Activated CD4-positive, alpha-beta T cell treated with anti-CD3 and anti-CD28 coated beads, Interleukin-2, amount 50 U/mL, for 48 hours (primary cell): ENCODE measurements around the gene DLGAP4.
A peak's percentile ranks its signal among the peaks of the same experiment; 100 is the strongest.
"Not testable (repeated sequence)": the region's sequence is repeated elsewhere in the genome, so short reads cannot be mapped to it uniquely, and the experiment has no call there.

Experiments
- DNase-seq, 2 experiments: peaks; one replicate each; pipeline ENCODE4 v3.0.0-alpha.2; 2020

DLGAP4 gene

GRCh38 chr20:36543184-36544133 lies 237.3 kb downstream of the DLGAP4 start:
- no peak for DNase-seq

GRCh38 chr20:36544134-36545018 lies 238.2 kb downstream of the DLGAP4 start:
- DNase-seq, result no peak

- DNase-seq, result no peak
Observed at GRCh38 chr20:36546111-36546736, 240.1 kb downstream of the DLGAP4 start.

- DNase-seq, result no peak
Observed at GRCh38 chr20:36547186-36548005, 241.3 kb downstream of the DLGAP4 start.

- DNase-seq, result no peak
Observed at GRCh38 chr20:36548006-36548315, 241.8 kb downstream of the DLGAP4 start.

- no peak for DNase-seq
Observed at GRCh38 chr20:36548704-36549627, 242.8 kb downstream of the DLGAP4 start.

GRCh38 chr20:36549628-36549941 lies 243.4 kb downstream of the DLGAP4 start:
- no peak for DNase-seq

- no peak for DNase-seq
Observed at GRCh38 chr20:36549942-36550789, 244.0 kb downstream of the DLGAP4 start.

- no peak for DNase-seq
Observed at GRCh38 chr20:36550790-36551299, 244.7 kb downstream of the DLGAP4 start.

GRCh38 chr20:36555248-36555647 lies 249.1 kb downstream of the DLGAP4 start:
- DNase-seq, result no peak

GRCh38 chr20:36562724-36563123 lies 256.6 kb downstream of the DLGAP4 start:
- no peak for DNase-seq

GRCh38 chr20:36563374-36563773 lies 257.2 kb downstream of the DLGAP4 start:
- DNase-seq, result no peak

- DNase-seq, result not testable (repeated sequence)
Observed at GRCh38 chr20:36564078-36564725, 258.1 kb downstream of the DLGAP4 start.

- DNase-seq, result not testable (repeated sequence)
Observed at GRCh38 chr20:36564726-36565121, 258.6 kb downstream of the DLGAP4 start.

- no peak for DNase-seq
Observed at GRCh38 chr20:36565520-36565919, 259.4 kb downstream of the DLGAP4 start.

GRCh38 chr20:36569847-36570429 lies 263.8 kb downstream of the DLGAP4 start:
- DNase-seq, result no peak

- no peak for DNase-seq
Observed at GRCh38 chr20:36571564-36572504, 265.7 kb downstream of the DLGAP4 start.

- DNase-seq, result peak; percentile 70 to 76
Observed at GRCh38 chr20:36572701-36573102, 266.6 kb downstream of the DLGAP4 start.
